HG02852 (cell line): ENCODE results near the gene IPO13.
A peak's percentile ranks its signal among the peaks of the same experiment; 100 is the strongest.

ENCODE experiments used
- ATAC-seq: cut with Tn5 transposase; IDR thresholded peaks from one replicate; pipeline ENCODE4 v1.9.1; 2021; ENCODE audit warnings: mild to moderate bottlenecking, moderate library complexity; ENCODE audit not compliant: unreplicated experiment

IPO13 gene

DNA sequence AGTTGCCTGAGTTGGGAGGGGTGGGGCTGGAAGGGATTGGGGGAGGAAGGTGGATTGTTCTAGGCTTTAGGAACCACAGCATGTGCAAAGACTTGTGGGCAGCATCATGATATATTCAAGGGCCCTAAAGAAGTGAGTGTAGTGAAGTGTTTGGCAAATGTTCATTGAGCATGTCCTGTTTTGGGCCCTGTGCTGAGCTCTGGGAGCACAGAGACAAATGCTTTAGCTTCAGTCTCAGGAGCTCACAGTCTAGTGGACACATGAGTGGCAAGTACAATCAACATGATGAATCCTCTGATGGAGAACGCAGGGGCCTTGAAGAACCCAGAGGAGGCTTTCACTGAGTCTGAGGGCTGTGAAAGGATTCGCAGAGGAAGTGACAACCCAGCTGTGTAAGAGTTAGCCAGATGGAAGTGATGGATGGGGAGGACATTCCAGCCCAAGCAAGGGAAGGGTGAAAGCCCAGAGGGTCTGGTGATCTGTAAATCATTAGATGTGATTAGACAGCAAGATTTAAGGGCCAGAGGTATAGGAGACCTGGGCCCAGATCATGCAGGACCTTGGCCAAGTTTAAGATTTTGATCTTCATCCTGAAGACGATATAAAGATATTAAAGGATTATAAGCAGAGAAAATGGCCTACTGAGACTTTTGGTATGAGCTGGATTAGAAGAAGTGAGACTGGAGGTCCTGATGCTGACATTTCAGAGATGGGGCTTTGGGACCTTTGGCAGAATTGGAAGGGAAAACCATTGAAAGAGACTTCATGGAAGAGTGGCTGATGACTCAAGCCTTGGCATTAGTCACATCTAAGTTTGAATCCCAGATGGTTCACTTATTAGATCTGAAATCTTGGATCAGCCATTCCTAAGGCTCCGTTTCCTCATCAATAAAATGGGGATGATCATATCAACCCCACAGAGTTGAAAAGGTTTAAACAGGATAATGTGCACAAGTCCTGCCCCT lies 4.6 kb downstream of the IPO13 start:
- no peak for ATAC-seq

DNA sequence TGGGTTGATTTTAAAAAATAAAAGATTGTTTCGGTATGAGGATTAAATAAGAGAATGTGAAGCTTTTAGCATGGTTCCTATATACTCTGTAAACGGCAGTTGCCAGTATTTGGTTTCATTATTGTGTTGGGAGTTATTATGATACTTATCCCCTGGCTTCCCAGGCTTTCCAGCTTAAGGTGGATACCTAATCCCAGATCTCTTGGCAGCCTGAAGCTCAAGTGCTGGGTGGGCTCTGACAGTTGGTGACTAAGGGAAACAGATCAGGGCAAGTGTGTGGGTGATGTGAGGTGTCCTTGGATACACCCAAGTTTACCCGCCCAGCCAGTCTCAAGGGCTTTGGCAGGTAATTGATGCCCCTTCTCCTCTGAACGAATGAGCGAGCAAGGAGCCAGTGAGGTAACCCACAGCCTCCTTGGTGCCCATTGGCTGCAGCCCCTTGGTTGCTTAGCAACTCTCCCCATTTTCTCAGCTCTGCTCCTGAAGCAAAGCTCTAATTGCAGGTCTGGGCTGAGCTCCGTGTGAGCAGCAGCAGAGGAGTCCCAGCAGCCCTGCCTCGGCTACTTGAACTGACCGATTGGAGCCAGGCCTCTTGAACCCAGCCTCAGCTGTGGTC lies 6.1 kb downstream of the IPO13 start:
- no peak for ATAC-seq

DNA sequence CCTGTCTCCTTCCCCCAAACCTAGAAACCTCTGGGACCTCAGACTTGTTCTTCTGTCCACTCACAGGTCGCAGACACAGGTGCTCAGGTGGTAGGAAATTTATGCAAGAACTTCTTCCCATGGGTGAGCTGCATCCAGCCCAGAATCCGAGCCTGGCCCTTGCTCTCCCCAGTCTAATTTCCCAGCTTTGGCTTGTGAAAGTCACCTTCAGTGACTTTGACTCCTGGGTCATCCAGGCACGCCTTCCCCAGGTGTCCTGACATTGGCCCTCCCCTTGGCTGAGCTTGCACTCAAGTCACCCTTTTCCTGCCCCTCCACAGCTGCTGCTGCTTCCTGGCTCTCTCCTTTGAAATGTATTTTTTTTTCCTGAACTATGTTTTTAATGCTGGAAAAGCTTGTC lies 6.6 kb downstream of the IPO13 start:
- no peak for ATAC-seq

DNA sequence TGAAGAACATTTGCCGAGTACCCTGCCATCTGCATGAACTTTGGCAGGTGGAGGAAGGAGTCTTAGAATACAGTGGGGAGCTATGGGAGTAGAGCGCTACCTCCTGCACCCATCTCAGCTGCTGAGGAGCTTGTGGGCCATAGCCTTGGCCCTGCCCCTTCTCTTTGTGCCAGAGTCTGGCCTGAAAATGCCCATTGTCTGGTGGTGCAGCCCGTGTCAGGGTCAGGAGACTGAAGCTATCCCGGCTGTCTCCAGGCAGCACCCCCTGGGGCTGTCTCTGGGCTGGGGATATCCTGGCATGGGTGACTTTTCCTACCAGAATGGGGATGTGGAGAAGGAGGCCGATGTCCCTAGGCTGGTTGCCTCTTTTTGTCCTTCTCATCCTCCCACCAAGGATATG lies 7.3 kb downstream of the IPO13 start:
- no peak for ATAC-seq

DNA sequence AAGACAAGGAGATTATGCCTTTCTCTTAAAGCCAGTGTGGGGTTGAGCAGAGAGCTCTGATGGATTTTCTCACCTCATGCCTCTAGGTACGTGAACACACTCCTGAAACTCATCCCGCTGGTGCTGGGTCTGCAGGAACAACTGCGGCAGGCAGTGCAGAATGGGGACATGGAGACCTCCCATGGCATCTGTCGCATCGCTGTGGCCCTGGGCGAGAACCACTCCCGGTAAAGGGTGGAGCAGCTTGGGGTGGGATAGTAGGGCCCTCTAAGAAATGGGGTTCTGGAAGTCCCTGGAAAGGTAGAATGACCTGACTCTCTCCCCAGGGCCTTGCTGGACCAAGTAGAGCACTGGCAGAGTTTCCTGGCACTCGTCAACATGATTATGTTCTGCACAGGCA lies 9.5 kb downstream of the IPO13 start:
- ATAC-seq, result no peak

DNA sequence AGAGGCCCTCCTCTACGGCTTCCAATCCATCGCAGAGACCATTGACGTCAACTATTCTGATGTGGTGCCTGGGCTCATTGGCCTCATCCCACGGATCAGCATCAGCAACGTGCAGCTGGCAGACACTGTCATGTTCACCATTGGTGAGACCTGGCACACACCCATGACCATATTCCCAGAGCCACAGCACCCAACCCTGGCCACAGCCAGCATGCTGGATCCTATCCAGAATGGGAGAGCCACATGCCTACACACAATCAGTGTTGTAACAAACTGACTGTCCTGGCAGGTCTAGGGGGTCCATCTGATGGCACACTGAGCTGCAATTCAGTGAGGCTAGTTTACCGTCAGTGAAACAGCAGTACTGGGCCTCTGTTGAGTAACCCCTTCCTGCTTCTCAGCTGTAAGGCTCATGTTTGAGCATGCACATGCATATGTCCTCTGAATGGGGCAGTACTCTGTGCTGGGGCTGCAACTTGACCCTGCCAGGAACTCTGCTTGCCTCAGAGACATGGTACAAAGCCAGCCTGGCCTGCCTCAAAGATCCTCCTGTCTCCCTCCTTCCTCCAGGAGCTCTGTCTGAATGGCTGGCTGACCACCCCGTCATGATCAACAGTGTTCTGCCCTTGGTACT lies 10.8 kb downstream of the IPO13 start:
- ATAC-seq, result no peak

DNA sequence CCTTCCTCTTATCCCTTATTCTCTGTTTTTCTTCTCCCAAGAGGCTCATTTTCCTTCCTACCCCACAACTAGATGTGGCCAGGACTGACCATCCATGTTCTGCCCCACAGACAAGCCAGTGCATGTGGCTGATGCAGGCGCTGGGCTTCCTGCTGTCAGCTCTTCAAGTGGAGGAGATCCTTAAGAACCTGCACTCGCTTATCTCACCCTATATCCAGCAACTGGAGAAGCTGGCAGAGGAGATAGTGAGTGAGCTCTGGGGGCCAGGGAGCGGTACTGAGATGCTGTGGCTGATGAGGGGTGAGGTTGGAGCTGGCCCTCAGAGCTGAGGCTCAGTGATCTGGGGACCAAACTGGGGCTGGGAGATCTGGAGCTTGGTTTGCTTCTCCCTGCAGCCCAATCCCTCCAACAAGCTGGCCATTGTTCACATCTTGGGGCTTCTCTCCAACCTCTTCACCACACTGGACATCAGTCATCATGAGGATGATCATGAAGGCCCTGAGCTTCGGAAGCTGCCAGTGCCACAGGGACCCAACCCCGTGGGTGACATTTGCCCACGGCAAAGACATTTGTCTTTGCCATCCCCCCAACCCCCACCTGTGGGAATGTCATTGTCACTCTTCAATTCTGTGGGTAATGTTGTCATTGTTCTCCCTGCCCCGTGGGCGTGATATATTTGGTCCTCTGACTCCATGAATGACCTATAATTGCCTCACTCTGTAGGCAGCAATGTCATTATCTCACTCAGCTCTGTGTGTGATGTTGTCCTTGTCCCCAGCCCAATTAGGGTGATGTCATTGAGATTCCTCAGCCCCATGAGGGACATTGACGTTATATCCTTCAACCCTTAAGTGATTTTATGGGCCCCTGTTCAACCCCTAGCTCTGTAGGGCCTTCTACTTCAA lies 11.9 kb downstream of the IPO13 start:
- ATAC-seq, result no peak

DNA sequence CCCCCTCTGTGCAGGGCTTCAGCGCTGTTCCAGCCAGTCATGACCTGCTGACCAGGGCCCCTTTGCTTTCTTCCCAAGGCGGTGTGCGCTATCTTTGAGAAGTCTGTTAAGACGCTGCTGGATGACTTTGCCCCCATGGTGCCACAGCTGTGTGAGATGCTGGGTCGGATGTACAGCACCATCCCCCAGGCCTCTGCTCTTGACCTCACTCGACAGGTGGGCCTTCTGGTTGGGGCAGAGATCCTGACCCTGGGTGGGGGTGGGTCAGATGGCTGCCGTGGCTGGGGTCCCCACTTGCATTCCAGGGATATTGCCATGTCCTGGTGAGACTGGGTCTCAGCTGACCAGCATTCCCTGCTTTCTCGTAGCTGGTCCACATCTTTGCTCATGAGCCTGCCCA lies 14.0 kb downstream of the IPO13 start:
- no peak for ATAC-seq

DNA sequence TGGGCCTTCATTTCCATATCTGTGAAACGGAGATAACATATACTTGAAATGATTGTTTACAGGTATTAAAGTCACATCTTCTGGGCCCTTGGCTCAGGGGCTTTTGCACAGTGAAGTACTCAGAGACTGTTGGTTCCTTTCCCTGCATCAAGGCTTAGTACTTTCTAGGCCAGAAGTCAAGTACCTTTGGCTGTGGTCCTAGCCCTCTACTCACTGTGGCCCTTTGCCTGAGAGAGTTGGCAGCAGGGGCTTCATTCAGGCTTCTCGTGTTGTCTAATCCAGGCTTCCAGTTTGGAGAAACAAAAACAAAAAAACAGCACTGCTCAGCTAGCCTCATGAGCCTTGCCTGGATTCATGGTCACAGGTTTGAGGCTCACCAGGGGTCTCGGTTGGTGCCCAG lies 14.9 kb downstream of the IPO13 start:
- no peak for ATAC-seq

DNA sequence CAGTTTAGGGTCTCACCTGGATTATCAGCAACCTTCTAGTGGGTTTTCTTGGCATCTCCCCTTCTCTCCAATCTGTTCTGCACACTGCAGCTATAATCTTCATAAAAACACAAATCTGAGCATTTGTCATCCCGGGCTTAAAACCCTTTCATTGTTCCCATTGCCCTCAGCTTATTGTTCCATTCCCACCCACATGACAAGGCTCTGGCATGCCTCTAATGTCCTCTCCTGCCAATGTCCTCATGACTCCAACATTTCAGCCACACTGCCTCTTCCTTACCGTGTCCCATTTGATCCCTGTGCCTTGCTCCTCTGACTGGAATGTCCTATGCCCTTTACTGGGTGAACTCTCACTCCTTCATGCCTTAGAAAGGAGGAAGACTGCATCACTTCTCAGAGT lies 15.6 kb downstream of the IPO13 start:
- ATAC-seq, result no peak

DNA sequence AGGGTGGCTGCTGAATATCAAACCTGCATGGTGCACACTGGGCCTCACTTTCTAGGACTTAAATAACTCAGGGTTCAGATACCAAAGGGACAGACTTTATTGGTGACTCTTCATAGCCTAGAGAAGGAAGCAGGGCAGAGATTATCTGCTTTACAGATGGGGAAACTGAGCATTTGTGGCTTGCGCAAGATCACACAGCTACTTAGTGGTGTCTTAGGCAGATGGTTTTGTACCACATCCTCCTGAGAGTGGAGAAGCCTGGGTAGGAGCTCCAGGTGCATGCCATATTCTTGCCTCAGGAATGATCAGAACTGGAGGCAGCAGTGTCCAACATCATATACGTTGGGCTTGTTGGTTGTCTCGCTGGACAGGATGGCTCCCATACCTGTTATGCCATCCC lies 16.3 kb downstream of the IPO13 start:
- ATAC-seq, result no peak

DNA sequence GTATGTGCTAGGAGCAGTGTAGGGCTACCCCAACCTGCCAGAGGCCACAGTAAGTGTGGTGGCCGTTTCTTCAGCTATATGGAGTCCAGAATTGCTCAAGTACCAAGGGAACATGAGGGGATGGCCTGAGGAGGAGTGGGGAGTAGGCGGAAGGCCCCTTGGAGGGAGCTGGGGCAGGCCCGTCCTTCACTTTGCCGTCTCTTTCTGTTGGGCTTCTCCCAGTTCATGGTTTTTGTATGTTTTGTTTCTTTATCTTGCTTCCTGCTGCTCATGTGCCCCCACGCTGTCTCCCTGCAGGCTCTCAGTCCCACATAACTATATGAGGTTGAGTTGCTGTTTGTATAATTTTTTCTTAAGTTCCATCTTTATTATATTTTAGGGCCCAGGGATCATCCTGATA lies 17.1 kb downstream of the IPO13 start:
- no peak for ATAC-seq

DNA sequence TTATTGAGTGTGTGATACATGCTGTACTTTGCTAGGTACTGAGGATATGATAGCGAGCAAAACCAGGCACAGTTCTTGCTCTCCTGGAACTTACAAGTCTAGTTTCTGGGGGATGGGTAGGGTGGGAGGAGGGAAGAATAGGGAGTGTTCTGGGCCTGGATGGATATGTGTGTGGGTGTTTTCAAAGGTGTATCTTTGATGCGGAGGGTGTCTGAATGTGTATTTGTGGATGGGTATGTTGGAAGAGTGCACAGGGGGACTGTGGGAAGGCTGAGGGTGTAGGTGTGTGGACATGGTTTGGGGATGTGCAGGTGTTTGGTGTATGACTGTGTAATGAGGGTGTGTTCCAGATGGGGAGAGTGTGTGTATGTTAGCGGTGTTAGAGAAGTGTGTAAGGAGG lies 18.6 kb downstream of the IPO13 start:
- ATAC-seq, result no peak

DNA sequence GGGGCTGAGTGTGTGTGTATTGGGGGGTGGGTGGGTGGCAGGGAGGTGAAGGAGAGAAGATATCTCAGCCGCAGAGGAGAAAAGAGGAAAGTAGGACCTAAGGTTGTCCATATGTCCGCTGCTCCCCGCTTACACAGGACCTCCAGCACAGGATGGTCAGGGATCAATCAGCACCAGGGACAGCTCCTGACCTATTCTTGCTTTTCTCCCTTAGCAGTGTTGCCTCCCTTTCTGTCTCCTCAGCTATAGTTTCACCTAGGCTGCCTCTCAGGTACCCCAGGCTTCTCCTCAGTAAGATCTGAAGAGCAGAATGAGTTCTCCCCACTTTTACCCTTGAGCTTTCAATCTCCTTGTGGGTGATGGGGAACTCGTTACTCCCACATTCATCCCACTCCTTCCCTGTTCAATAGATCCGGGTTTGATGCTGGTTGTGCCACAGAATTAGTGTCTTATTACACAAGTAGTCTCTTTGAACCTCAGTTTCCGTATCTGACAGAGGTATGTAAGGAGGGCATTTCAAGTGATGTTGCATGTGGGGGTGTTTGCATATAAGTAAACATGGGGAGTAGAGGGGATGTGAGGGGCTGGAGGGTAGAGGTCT lies 21.7 kb downstream of the IPO13 start:
- ATAC-seq, result no peak

DNA sequence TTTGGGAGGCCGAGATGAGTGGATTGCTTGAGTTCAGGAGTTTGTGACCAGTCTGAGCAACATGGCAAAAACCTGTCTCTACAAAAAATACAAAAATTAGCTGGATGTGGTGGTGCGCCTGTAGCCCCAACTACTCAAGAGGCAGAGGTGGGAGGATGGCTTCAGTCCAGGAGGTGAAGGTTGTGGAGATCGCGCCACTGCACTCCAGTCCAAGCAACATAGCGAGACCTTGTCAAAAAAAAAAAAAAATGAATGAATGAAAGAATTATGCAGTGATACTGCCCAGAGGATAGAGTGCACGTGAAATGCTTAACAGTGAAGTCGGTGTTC lies 22.6 kb downstream of the IPO13 start:
- ATAC-seq, result no peak

DNA sequence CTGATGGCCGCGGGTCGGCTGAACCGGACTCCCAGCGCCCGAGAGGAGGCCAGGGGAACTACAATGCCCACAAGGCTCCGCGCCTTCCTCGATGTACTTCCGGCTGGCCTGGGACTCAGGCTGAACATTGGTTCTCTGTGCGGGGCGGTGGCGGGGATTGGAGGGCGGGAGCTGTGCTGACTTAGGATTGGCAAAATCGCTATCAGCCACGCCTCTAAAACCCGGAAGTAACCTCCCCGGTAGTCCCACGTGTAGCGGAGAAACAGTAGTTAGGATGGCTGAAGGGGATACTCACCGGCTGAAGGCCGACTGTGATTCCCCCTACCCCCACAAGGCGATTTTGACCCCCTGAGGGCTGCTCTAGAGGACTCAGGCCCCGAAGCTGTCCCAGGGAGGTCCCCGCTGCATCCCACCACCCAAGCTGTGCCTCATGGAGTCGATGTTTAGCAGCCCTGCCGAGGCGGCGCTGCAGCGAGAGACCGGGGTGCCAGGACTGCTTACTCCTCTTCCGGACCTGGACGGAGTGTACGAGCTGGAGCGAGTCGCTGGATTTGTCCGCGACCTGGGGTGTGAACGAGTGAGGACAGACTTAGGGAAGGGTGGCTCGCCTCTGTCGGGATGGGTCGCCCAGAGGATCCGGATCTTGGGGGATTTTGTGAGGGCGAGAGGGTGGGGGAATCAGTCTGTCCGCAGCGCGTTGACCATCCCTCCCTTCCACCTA lies 23.2 kb downstream of the IPO13 start, which contains the start of gene DPH2:
Gene DPH2, plus strand, starts transcription at position 265 of the 721 bp plus-strand sequence. Its CDS starts 166 bp downstream, at position 431.
- peak; percentile 80 for ATAC-seq

DNA sequence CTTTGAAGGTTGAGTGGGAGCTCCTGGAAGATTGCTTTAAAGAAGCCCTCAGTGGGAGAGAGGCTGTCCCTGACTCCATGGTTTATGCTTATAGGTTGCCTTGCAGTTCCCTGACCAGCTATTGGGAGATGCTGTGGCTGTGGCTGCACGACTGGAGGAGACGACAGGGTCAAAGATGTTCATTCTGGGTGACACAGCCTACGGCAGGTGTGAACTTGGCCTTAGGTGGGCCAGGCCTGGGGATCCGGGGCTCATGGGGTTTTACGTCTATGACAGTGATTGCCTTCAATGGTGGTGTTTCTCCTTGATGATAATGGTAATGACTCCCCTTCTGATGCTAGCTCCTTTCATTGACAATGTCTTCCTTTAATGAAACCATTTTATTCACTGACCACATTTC lies 23.8 kb downstream of the IPO13 start:
- ATAC-seq, result no peak

DNA sequence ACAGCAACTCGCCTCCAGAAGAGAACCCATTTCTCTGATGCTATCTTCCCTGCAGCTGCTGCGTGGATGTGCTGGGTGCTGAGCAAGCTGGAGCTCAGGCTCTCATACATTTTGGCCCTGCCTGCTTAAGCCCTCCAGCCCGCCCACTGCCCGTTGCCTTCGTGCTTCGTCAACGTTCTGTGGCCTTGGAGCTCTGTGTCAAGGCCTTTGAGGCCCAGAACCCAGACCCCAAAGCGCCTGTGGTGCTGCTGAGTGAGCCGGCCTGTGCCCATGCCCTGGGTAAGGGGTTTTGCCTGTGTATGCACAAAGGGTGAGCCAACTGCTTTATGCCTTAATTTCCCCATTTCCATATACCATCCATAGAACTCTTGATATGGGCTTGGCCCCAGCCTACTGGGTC lies 24.2 kb downstream of the IPO13 start:
- ATAC-seq, result no peak

DNA sequence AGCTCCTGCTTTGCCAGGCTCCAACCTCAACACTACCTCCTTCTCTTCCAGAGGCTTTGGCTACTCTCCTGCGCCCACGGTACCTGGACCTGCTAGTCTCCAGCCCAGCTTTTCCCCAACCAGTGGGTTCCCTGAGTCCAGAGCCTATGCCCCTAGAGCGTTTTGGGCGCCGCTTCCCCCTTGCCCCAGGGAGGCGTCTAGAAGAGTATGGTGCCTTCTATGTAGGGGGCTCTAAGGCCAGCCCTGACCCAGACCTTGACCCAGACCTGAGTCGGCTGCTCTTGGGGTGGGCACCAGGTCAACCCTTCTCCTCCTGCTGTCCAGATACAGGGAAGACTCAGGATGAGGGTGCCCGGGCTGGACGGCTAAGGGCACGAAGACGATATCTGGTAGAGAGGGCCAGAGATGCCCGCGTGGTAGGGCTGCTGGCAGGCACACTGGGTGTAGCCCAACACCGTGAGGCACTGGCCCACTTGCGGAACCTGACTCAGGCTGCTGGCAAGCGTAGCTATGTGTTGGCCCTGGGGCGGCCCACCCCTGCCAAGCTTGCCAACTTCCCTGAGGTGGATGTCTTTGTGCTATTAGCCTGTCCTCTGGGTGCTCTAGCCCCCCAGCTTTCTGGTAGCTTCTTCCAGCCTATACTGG lies 24.7 kb downstream of the IPO13 start:
- ATAC-seq, result no peak
